OCI-LY7 (cell line): Measurements from ENCODE around the gene TUBB6. TPM values are rescaled to one million over a fixed set of nuclear protein-coding genes. Genes with fewer than 3 reads are reported as not detected.

Experiments
- BruUV-seq: library from RNA; stranded (reverse); fragments of 400-500 nt; replicated peaks from 2 replicates; lab custom pipeline; 2021; lab: Mats Ljungman, UMichigan
- CTCF ChIA-PET: fragments of 300-600 bp; sonication (Branson Sonifier 250); formaldehyde crosslinking; loops from one replicate; lab custom pipeline; 2022; ENCODE audit warnings: antibody characterized with exemption; ENCODE audit not compliant: unreplicated experiment; lab: Charles Lee
- POLR2A ChIA-PET: fragments of 300-600 bp; sonication (Branson Sonifier 250); formaldehyde crosslinking; loops from one replicate; lab custom pipeline; 2022; ENCODE audit warnings: antibody characterized with exemption; lab: Charles Lee
- DNase-seq: peaks from one replicate; pipeline ENCODE4 v3.0.0-alpha.2; 2015; ENCODE audit warnings: low spot score
- H2AFZ ChIP-seq: fragments of 200-600 bp; sonication (generic), shearing (Covaris generic); 2 replicates; pipeline ENCODE4 v1.6.1; 2014; ENCODE audit warnings: mild to moderate bottlenecking, antibody characterized with exemption, low read length, moderate library complexity
- H3K27ac ChIP-seq: fragments of 200-600 bp; sonication (generic); 2 replicates; pipeline ENCODE4 v1.5.1; 2014; ENCODE audit warnings: mixed run types, low read depth, mild to moderate bottlenecking, moderate library complexity, low read length, inconsistent platforms; ENCODE audit not compliant: poor library complexity, severe bottlenecking
- H3K36me3 ChIP-seq: fragments of 200-600 bp; sonication (generic); 2 replicates; pipeline ENCODE4 v1.6.1; 2014; ENCODE audit warnings: mild to moderate bottlenecking, antibody characterized with exemption, low read length, moderate library complexity, mixed read lengths; ENCODE audit not compliant: insufficient read depth
- H3K4me1 ChIP-seq: fragments of 200-600 bp; sonication (generic); 2 replicates; pipeline ENCODE4 v1.5.1; 2014; ENCODE audit warnings: mild to moderate bottlenecking, low read length; ENCODE audit not compliant: insufficient read depth, poor library complexity, severe bottlenecking
- H3K4me2 ChIP-seq: fragments of 200-600 bp; sonication (generic); 2 replicates; pipeline ENCODE4 v1.6.1; 2014; ENCODE audit warnings: mild to moderate bottlenecking, low read length
- H3K4me3 ChIP-seq: fragments of 200-600 bp; sonication (generic); 2 replicates; pipeline ENCODE4 v1.5.1; 2014; ENCODE audit warnings: mild to moderate bottlenecking, low read depth, low read length; ENCODE audit not compliant: poor library complexity, severe bottlenecking
- H3K79me2 ChIP-seq: fragments of 200-600 bp; sonication (generic); 2 replicates; pipeline ENCODE4 v1.6.1; 2016; ENCODE audit warnings: low read depth, mild to moderate bottlenecking, low read length, moderate library complexity, mixed read lengths; ENCODE audit not compliant: insufficient read depth
- H3K9me2 ChIP-seq: fragments of 200-600 bp; sonication (generic); 2 replicates; pipeline ENCODE4 v1.6.1; 2016; ENCODE audit warnings: mild to moderate bottlenecking, low read length, mixed read lengths; ENCODE audit not compliant: insufficient read depth
- H3K9me3 ChIP-seq: fragments of 200-600 bp; sonication (generic); 2 replicates; pipeline ENCODE4 v1.6.1; 2014; ENCODE audit warnings: mild to moderate bottlenecking, mixed run types, low read length, mixed read lengths
- H4K20me1 ChIP-seq: fragments of 200-600 bp; sonication (generic); 2 replicates; pipeline ENCODE4 v1.6.1; 2014; ENCODE audit warnings: mild to moderate bottlenecking, antibody characterized with exemption, low read length, moderate library complexity, mixed read lengths; ENCODE audit not compliant: insufficient read depth
- EZH2phosphoT487 ChIP-seq: fragments of 200-600 bp; sonication (generic); IDR thresholded peaks from 2 replicates; pipeline ENCODE4 v1.6.1; 2018; ENCODE audit warnings: low read depth, borderline replicate concordance, mild to moderate bottlenecking, mixed run types, antibody characterized with exemption, low read length, moderate library complexity, mixed read lengths
- intact Hi-C: fragments of 100-400 bp; cut with micrococcal nuclease; formaldehyde crosslinking; loops from one replicate; pipeline ENCODE4 v1.10.0; 2022; ENCODE audit not compliant: unreplicated experiment
- total RNA-seq, 2 experiments: library from RNA; depleted of rRNA in 1 of 2; stranded (reverse); fragments of >200 nt in 1 of 2; shearing (Covaris generic) in 1 of 2; gene quantifications; 2 replicates each; pipeline ENCODE4 v1.2.3, GENCODE V29; 2014 to 2022
- TF ChIP-seq, protein P1 (sequence below): fragments of 200-600 bp; sonication (generic); conservative IDR thresholded peaks from 2 replicates; pipeline ENCODE4 v1.5.1; 2014; ENCODE audit warnings: mild to moderate bottlenecking, antibody characterized with exemption, low read length, moderate library complexity, mixed read lengths

The TUBB6 gene
- total RNA-seq, 2 experiments from 2014 or later, result not detected

DNA sequence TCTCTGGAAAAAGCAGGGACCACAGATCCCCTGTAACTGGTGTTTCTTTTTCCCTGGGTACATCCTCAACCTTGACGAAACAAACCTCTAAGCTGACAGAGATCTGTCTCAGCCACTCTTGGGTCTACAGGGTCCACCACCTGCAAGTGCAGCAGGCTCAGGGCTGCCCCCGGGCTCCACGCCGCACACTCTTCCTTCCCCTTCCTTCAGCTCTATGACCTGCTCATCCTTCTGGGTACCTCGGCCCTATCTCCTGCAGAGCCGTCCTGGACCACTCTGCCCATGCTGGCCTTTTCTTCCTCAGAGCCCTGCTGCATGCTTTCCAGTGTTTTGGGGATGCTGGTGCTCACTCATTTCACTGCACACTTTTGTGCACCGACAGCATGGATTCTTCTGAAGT is 27.5 kb downstream of the TUBB6 start:
- H3K9me3 ChIP-seq, result no peaks in the 10 kb centered on the region
- H3K4me1 ChIP-seq, result no peaks in the 10 kb centered on the region
- H4K20me1 ChIP-seq, result no peaks in the 10 kb centered on the region
- TF ChIP-seq, protein P1, sequence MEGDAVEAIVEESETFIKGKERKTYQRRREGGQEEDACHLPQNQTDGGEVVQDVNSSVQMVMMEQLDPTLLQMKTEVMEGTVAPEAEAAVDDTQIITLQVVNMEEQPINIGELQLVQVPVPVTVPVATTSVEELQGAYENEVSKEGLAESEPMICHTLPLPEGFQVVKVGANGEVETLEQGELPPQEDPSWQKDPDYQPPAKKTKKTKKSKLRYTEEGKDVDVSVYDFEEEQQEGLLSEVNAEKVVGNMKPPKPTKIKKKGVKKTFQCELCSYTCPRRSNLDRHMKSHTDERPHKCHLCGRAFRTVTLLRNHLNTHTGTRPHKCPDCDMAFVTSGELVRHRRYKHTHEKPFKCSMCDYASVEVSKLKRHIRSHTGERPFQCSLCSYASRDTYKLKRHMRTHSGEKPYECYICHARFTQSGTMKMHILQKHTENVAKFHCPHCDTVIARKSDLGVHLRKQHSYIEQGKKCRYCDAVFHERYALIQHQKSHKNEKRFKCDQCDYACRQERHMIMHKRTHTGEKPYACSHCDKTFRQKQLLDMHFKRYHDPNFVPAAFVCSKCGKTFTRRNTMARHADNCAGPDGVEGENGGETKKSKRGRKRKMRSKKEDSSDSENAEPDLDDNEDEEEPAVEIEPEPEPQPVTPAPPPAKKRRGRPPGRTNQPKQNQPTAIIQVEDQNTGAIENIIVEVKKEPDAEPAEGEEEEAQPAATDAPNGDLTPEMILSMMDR, result no peak
- no peak for TF ChIP-seq EZH2phosphoT487
- H2AFZ ChIP-seq, result no peak overlapping the region
- no peak overlapping the region for H3K27ac ChIP-seq
- no peaks in the 10 kb centered on the region for H3K9me2 ChIP-seq
- no peak overlapping the region for H3K4me2 ChIP-seq
- ChIA-PET CTCF (no interaction called here), POLR2A (interaction anchor here (0.6 to 1.3 kb wide), 2 partner anchors 22 to 631 kb away, joined by 3 to 4 read pairs; no protein-coding TSS in a partner anchor)
- DNase-seq, result no peak
- no peak overlapping the region for H3K4me3 ChIP-seq
- H3K79me2 ChIP-seq, result no peaks in the 10 kb centered on the region
- BruUV-seq, result no TSS peak
- H3K36me3 ChIP-seq, result peaks cover 68% of the 10 kb centered on the region
- intact Hi-C loops, result no loop called here

DNA sequence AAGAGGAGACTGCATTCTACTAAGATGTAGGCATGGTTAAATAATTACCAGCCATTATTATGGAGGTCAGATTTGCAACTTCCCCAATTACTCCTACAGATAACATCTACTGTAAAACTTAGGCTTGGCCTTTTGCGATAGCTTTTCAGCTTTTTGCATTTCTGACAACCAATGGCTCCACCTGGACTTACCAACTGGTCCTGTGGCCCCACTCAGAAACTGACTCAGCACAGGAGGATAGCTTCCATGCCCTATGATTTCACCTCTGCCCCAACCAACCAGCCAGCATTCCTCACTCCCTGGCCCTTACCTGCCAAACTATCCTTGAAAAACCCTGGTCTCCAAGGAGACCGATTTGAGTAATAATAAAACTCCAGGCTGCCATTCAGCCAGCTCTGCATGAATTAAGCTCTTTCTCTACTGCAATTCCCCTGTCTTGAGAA is 28.2 kb downstream of the TUBB6 start:
- TF ChIP-seq EZH2phosphoT487, result no peak
- TF ChIP-seq, protein P1, result no peak
- Histone ChIP-seq H4K20me1 (no peaks in the 10 kb centered on the region), H3K4me2 (no peak overlapping the region), H3K4me1 (no peaks in the 10 kb centered on the region), H3K9me3 (no peaks in the 10 kb centered on the region), H3K4me3 (no peak overlapping the region), H3K27ac (no peak overlapping the region), H2AFZ (no peak overlapping the region), H3K79me2 (no peaks in the 10 kb centered on the region), H3K36me3 (peaks cover 70% of the 10 kb centered on the region), H3K9me2 (no peaks in the 10 kb centered on the region)
- ChIA-PET POLR2A (interaction anchor here (0.6 to 1.3 kb wide), 3 partner anchors 12 to 631 kb away, joined by 3 to 4 read pairs (median 4); no protein-coding TSS in a partner anchor), CTCF (no interaction called here)
- no TSS peak for BruUV-seq
- DNase-seq, result no peak
- intact Hi-C loops, result no loop called here

DNA sequence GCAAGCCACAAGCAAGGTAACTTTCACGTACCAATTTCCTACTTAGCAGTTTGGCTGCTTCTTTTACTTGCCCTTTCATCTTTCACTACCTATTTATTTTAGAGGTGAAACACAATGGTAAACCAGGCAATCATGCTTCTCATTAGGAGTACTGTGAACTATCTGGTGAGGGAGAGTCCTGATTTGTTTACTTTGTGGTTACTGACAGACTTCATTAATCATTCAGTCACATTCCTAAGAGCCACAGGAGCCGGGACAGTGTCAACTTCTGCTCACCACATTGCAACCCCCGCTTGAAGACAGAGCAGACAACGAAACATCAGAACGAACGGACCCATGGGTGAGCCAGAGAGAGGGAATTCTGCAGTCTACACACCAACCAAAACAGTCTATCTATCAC is 28.8 kb downstream of the TUBB6 start:
- no peak for TF ChIP-seq EZH2phosphoT487
- TF ChIP-seq, protein P1, result no peak

More for the DNA sequence above, 28.8 kb downstream of the TUBB6 start:
- Histone ChIP-seq H3K4me2 (no peak overlapping the region), H3K9me2 (no peaks in the 10 kb centered on the region), H3K27ac (no peak overlapping the region), H3K36me3 (peaks cover 74% of the 10 kb centered on the region), H4K20me1 (no peaks in the 10 kb centered on the region), H3K4me3 (no peak overlapping the region), H3K79me2 (no peaks in the 10 kb centered on the region), H3K9me3 (no peaks in the 10 kb centered on the region), H2AFZ (no peak overlapping the region), H3K4me1 (no peaks in the 10 kb centered on the region)
- no peak for DNase-seq
- ChIA-PET CTCF (no interaction called here), POLR2A (interaction anchor here (0.9 to 1.3 kb wide), 2 partner anchors 12 to 23 kb away, joined by 4 read pairs; no protein-coding TSS in a partner anchor)
- BruUV-seq, result no TSS peak
- intact Hi-C loops, result no loop called here
